MM.1S (cell line): ENCODE results near the gene DCHS2.

Experiments used
- DNase-seq: peaks from one replicate; pipeline ENCODE4 v3.0.0-alpha.2; 2015
- H2AFZ ChIP-seq: fragments of 300-600 bp; sonication (generic); 2 replicates; pipeline ENCODE4 v1.6.0; 2016; ENCODE audit warnings: antibody characterized with exemption, low read length
- H3F3A ChIP-seq: fragments of 300-600 bp; sonication (generic); 2 replicates; pipeline ENCODE4 v1.6.1; 2016; ENCODE audit warnings: mild to moderate bottlenecking, antibody characterized with exemption, low read length, moderate library complexity, mixed read lengths; ENCODE audit not compliant: insufficient read depth
- H3K27ac ChIP-seq: fragments of 300-600 bp; sonication (generic); 2 replicates; pipeline ENCODE4 v1.5.1; 2016; ENCODE audit warnings: mild to moderate bottlenecking, low read length
- H3K27me3 ChIP-seq: fragments of 300-600 bp; sonication (generic); replicated peaks from 2 replicates; pipeline ENCODE4 v1.6.0; 2016; ENCODE audit warnings: low read length; ENCODE audit not compliant: insufficient read depth
- H3K36me3 ChIP-seq: fragments of 300-600 bp; sonication (generic); replicated peaks from 2 replicates; pipeline ENCODE4 v1.6.1; 2016; ENCODE audit warnings: mild to moderate bottlenecking, low read length, mixed read lengths; ENCODE audit not compliant: insufficient read depth
- H3K4me1 ChIP-seq: fragments of 300-600 bp; sonication (generic); 2 replicates; pipeline ENCODE4 v1.6.1; 2016; ENCODE audit warnings: low read length, mixed read lengths
- H3K4me2 ChIP-seq: fragments of 300-600 bp; sonication (generic); 2 replicates; pipeline ENCODE4 v1.6.0; 2016; ENCODE audit warnings: low read depth, low read length
- H3K4me3 ChIP-seq: fragments of 300-600 bp; sonication (generic); 2 replicates; pipeline ENCODE4 v1.5.1; 2016; ENCODE audit warnings: low read length, mixed read lengths
- H3K79me2 ChIP-seq: fragments of 300-600 bp; sonication (generic); 2 replicates; pipeline ENCODE4 v1.6.1; 2016; ENCODE audit warnings: mixed run types, low read length, mixed read lengths
- H3K9ac ChIP-seq: fragments of 300-600 bp; sonication (generic); 2 replicates; pipeline ENCODE4 v1.6.1; 2016; ENCODE audit warnings: low read length, mixed read lengths
- H3K9me2 ChIP-seq: fragments of 300-600 bp; sonication (generic); replicated peaks from 2 replicates; pipeline ENCODE4 v1.6.1; 2016; ENCODE audit warnings: mild to moderate bottlenecking, low read length, mixed read lengths; ENCODE audit not compliant: insufficient read depth
- H3K9me3 ChIP-seq: fragments of 300-600 bp; sonication (generic); replicated peaks from 2 replicates; pipeline ENCODE4 v1.6.1; 2016; ENCODE audit warnings: mild to moderate bottlenecking, low read length, mixed read lengths; ENCODE audit not compliant: insufficient read depth
- H4K20me1 ChIP-seq: fragments of 300-600 bp; sonication (generic); 2 replicates; pipeline ENCODE4 v1.6.1; 2016; ENCODE audit warnings: mild to moderate bottlenecking, low read length, moderate library complexity, mixed read lengths; ENCODE audit not compliant: insufficient read depth
- CTCF ChIP-seq: fragments of 300-600 bp; sonication (generic); IDR thresholded peaks from 2 replicates; pipeline ENCODE4 v1.5.1; 2016; ENCODE audit warnings: antibody characterized with exemption, low read length, mixed read lengths
- EZH2 ChIP-seq: fragments of 300-600 bp; sonication (generic); optimal IDR thresholded peaks from 2 replicates; pipeline ENCODE3; 2017; ENCODE audit warnings: low read depth, mild to moderate bottlenecking, antibody characterized with exemption, low read length, mixed read lengths
- EZH2phosphoT487 ChIP-seq: fragments of 300-600 bp; sonication (generic); IDR thresholded peaks from 2 replicates; pipeline ENCODE4 v1.6.1; 2018; ENCODE audit warnings: antibody characterized with exemption, low read length

The DCHS2 gene

GRCh38 chr4:154186035-154186434 lies 305.6 kb downstream of the DCHS2 start:
- Histone ChIP-seq H3K36me3 (no peaks in the 10 kb centered on the region), H3K27ac (no peak overlapping the region), H3K79me2 (no peaks in the 10 kb centered on the region), H3K4me1 (no peaks in the 10 kb centered on the region), H3K4me3 (no peak overlapping the region), H3K4me2 (no peak overlapping the region), H3K27me3 (no peaks in the 10 kb centered on the region), H4K20me1 (no peaks in the 10 kb centered on the region), H3K9me3 (no peaks in the 10 kb centered on the region; the same call in 1 of the 2 replicates), H2AFZ (no peak overlapping the region), H3F3A (no peaks in the 10 kb centered on the region), H3K9me2 (no peaks in the 10 kb centered on the region), H3K9ac (no peak overlapping the region)
- DNase-seq = no peak
- TF ChIP-seq CTCF (no peak), EZH2 (no peak), EZH2phosphoT487 (no peak)

- H3K4me1 ChIP-seq = no peaks in the 10 kb centered on the region
- no peak overlapping the region for H3K9ac ChIP-seq
- H3K4me3 ChIP-seq = no peak overlapping the region
- H3K4me2 ChIP-seq = no peak overlapping the region
- no peaks in the 10 kb centered on the region for H3K36me3 ChIP-seq
- no peak overlapping the region for H3K27ac ChIP-seq
- H4K20me1 ChIP-seq = no peaks in the 10 kb centered on the region
- DNase-seq = no peak
- H3K27me3 ChIP-seq = no peaks in the 10 kb centered on the region
- H3K79me2 ChIP-seq = no peaks in the 10 kb centered on the region
- H2AFZ ChIP-seq = no peak overlapping the region
- H3K9me2 ChIP-seq = no peaks in the 10 kb centered on the region
- TF ChIP-seq EZH2phosphoT487 = no peak
- no peak for TF ChIP-seq CTCF
- no peaks in the 10 kb centered on the region; the same call in 1 of the 2 replicates for H3K9me3 ChIP-seq
- H3F3A ChIP-seq = no peaks in the 10 kb centered on the region
Observed at GRCh38 chr4:154184238-154184637, 307.4 kb downstream of the DCHS2 start.

- TF ChIP-seq CTCF (no peak), EZH2phosphoT487 (no peak), EZH2 (no peak)
- Histone ChIP-seq H3K4me1 (no peaks in the 10 kb centered on the region), H3K9me2 (no peaks in the 10 kb centered on the region), H3K9me3 (no peaks in the 10 kb centered on the region), H3K9ac (no peak overlapping the region), H2AFZ (no peak overlapping the region), H4K20me1 (no peaks in the 10 kb centered on the region), H3K27me3 (no peaks in the 10 kb centered on the region), H3F3A (no peaks in the 10 kb centered on the region), H3K36me3 (no peaks in the 10 kb centered on the region), H3K79me2 (no peaks in the 10 kb centered on the region), H3K4me3 (no peak overlapping the region), H3K4me2 (no peak overlapping the region), H3K27ac (no peak overlapping the region)
- DNase-seq = no peak
Observed at GRCh38 chr4:154183264-154183663, 308.3 kb downstream of the DCHS2 start.
